ENCODE data around the gene MS4A15. TPM values are rescaled to one million over a fixed set of nuclear protein-coding genes. Genes with fewer than 3 reads are reported as not detected.
"Not testable (repeated sequence)": the region's sequence is repeated elsewhere in the genome, so short reads cannot be mapped to it uniquely, and the experiment has no call there.

MS4A15 gene
- polyA plus RNA-seq, 1 donor: not detected

DNA sequence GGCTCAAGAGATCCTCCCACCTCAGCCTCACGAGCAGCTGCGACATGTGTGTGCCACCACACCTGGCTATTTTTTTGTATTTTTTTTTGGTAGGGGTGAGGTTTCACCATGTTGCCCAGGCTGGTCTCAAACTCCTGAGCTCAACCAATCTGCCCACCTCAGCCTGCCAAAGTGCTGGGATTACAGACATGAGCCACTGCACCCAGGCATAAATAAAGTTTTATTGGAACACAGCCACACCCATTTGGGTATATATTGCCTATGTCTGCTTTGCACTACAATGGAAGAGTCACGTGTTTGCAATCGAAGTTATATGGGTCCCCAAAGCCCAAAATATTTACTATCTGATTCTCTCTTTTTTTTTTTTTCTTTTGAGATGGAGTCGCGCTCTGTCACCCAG lies 1.8 kb upstream of the MS4A15 start:
- no peak for DNase-seq (ENCODE audit: low read depth)

DNA sequence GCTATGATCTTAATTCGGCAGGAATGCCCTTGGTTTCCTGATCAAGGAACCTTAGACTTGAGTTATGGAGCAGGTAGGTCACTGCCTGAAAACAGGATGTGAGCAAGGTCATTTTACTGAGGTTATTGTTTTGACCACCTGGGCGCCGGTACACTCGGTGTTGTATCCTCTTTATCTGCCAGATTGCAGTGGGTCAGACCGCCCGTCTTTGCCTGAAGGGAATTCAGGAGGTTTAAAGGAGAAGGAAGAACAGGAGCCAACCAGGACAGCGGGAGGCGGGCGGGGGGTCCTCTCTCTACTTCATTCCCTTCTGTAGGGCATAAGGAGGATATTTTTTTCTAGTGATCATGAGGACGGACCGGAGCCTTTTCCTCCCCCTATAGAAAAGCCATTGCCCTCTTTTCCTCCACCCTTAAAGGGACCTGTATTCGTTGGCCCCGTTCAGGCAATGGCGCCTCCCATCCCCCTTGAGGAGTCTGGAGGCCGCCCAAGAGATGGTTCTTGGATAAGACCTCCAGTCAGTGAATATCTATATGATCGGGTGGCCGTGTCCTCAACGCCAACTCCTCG lies 649 bp downstream of the MS4A15 start:
- no peak for DNase-seq (ENCODE audit: low read depth)

DNA sequence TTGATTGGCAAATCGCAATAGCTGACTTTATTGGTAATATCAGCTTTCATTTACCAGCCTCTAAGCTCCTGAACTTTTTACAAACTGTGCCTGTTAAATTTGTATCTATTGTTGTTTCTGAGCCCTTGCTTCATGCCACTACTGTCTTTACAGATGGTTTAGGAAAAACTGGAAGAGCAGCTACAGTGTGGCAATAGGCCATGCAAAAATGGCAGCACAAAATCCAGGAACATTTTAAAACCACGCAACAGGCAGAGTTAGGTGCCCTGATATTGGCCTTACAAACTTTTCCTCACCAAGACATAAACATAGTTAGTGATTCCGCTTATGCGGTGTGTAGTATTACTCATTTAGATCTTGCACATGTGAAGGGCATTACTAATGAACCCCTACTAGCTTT lies 2.0 kb downstream of the MS4A15 start:
- not testable (repeated sequence) for DNase-seq (ENCODE audit: low read depth)

GRCh38 chr11:60759438-60760225 lies 3.0 kb downstream of the MS4A15 start:
- not testable (repeated sequence) for DNase-seq (ENCODE audit: low read depth)

DNA sequence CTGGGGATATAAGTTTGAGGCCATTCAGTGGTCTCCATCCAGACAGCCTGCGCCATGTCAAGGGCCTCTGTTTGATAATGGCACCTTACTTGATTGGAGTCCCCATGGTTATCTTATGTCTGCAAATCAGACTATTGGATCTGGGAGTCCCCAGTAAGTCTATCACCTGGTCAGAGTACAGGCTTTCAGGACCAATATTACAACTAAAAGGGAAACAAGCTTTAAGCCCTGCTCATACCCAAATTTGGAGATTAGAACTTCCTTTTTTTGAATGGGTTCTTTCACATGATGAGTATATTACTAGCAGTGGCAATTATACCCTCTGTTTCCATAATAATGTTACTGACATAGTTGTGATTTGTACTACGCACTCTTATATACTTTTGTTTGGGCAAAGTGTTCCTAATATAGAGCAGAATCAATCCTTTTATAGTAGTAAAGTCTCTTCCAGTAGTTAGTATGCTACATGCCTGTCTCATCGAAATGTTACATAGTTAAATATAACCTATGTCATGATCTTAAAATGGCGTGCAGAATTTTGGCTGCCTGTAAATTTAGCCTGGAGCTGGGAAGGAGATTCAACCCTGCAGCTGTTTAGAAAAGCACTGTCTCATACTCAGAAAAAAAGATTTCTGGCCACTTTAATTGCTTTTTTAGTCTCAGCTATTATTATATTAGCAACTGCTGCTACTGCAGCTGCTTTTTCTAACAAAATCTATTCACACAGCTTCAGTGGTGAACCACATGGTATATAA lies 4.9 kb downstream of the MS4A15 start:
- peak; percentile 38 for DNase-seq (ENCODE audit: low read depth)

DNA sequence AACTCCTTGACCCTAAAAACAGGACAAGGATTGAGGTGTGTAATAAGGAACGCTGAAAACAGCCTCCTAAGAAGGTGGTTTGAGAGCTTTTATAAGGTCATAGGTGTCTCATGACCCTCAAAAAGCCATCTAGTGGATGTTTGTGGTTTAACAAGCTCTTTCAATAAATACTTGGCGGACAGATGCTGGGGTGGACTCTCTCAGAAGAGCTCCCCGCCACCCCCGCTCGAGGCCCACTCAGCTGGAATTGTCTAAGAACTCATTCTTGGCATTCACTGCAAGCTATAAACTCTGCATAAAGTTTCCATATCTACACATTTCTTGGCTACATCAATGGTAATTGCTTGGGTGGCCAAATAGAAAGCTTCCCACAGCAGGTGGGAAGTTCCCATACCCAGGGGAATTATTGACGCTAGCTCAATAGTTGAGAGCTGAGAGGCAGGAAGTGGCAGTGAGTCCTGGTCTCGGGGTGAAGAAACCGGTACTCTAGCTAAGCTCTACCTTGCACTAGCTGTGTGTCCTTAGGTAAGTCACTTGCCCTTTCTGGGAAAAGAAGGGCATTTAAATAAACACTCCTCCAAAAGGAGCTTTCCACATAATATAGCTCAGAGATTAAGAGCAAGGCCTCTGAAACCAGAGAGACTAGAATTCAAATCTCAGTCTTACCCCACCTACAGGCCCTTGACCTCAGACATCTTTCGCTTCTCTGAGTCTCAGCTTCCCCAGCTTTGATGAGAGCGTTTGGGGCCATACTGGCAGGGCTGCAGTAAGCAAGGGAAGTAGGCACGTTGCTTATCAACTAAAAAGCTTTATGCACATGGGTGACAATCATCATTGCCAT lies 6.4 kb downstream of the MS4A15 start:
- peak; percentile 46 for DNase-seq (ENCODE audit: low read depth)

DNA sequence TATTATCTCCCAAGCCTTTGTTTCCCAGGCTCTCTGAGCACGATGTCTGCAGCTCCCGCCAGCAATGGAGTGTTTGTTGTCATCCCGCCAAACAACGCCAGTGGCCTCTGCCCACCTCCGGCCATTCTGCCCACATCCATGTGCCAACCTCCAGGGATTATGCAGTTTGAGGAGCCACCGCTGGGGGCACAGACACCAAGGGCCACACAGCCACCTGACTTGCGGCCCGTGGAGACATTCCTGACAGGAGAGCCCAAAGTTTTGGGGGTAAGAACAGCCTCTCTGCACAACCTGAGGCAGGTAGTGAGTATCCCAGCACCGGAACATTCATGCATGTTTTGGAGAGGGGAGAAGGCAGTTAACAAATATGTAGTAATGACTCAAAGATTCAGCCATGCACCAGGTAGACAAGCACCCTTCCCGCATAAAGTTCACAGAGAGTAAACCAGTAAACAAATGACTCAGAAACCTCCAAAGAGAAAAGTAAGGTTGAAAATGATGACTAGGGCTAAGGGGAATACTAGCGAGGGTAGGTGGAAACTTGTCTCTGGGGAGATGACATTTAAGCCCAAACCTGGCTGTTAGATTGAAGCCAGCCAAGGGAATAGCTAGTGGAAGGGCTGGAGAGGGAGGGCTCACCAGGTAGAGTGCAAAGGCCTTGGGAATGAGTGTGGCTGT lies 7.2 kb downstream of the MS4A15 start:
- no peak for DNase-seq (ENCODE audit: low read depth)

DNA sequence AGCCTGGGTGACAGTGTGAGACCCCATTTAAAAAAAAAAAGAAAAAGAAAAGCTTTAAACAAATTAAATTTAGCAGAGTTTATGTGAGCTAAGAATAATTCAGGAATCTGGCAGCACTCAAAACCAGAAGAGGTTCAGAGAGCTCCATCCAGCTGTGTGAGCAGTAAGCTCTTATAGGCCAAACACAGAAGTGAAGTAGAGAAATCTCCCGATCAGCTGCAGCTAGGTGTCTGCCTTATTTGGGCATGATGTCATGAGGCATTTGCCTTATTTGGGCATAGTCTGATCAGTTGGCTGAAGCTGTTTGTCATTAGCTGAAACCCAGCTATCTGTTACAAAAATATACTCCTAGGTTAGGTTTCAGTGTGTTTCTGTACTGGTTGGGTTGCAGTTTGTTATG lies 8.2 kb downstream of the MS4A15 start:
- DNase-seq (ENCODE audit: low read depth): no peak

GRCh38 chr11:60765355-60765754 lies 8.7 kb downstream of the MS4A15 start:
- DNase-seq (ENCODE audit: low read depth): no peak

DNA sequence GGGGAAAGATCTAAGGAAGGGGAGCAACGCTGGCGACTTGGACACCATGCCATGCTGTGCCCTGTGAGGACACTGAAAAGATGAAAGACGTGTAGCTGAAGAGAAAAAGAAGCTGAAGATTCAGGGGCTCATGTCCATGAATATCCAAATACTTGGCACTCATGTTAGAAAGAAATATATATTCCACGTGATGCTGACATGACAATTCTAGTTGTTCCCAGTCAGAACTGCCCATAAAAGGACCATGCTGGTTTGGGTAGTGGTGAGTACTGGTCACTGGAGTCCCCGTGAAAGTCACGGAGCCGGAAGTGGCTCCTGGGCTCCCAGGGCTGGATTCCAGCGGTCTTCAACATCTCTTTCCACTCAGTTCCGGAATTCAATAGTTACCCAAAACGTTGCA lies 9.9 kb downstream of the MS4A15 start:
- no peak for DNase-seq (ENCODE audit: low read depth)

GRCh38 chr11:60767388-60767811 lies 10.7 kb downstream of the MS4A15 start:
- no peak for DNase-seq (ENCODE audit: low read depth)

DNA sequence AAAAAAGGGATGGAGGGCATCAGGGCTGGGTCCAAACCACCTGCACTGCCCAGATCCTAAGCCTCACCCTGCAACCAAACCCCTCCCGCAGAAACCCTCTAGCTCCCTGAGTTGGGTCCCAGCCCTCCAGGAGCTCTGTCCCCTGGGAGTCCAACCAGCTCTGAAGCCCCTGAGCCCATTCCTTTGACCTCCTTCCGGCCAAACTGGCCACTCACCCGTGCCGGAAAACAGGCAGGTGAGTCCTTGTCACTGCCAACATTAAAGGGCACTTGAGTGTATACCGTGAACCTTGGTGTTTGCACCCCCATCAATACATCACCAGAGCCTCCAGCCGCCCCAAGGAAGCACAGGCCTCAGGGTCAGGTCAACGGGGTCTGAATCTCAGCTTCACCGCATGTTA lies 11.5 kb downstream of the MS4A15 start:
- no peak for DNase-seq (ENCODE audit: low read depth)

DNA sequence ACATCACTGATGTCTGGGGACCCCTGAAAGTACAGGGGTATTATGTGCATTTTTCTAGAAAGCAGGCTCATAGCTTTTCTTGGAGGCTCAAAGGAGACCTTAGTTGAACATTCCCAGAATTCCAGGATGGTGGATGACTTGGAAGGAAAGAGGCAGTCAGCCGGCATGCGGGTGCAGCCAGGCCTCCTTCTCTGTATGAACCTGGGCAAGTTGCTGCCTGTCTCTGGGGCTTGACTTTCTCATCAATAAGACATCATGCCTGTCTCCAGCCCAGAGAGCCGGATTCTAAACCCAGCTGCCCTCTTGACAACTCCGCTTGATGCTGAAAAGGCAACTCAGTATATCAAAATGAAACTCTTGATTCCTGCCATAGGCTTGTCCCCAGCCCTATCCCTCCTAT lies 12.6 kb downstream of the MS4A15 start:
- DNase-seq (ENCODE audit: low read depth): no peak

DNA sequence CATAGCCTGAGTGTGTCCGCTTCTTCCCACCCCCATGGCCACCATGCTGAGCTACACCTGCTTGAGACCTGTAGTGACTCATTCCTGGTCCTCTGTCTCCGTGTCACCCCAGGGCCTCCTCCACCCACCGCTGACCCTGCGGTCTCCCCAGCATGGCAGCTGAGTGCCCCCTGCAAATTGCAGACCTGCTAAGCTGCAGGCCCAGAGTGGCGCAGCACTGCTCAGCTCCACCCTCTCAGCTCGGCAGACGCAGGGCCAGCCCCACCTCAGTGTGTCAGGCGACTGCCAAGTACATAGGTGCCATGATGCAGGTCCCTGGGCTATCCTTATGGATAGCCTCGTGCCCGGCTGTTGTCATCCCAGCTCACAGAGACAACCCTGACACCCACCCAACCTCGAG lies 13.1 kb downstream of the MS4A15 start:
- DNase-seq (ENCODE audit: low read depth): no peak

DNA sequence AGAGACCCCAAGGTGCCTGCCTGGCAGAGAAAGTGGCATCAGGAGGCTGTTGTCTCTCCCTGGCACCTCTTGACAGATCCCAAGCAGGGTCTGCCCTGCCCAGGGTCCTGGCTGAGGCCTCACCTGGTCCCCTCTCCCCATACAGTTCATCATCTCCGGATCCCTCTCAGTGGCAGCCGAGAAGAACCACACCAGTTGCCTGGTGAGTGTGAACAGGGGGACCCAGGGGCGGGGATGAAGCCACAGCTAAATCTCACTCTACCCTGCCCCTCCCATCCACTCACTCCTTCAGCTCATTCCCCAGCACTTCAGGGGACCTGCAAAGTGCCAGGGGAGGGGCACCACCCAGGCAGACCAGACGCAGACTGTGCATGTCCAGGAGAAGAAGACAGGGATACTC lies 14.5 kb downstream of the MS4A15 start:
- no peak for DNase-seq (ENCODE audit: low read depth)

- no peak for DNase-seq (ENCODE audit: low read depth)
These were observed 15.3 kb downstream of the MS4A15 start for GRCh38 chr11:60771879-60772525.

- DNase-seq (ENCODE audit: low read depth): no peak
These were observed 16.0 kb downstream of the MS4A15 start for GRCh38 chr11:60772666-60773065.

DNA sequence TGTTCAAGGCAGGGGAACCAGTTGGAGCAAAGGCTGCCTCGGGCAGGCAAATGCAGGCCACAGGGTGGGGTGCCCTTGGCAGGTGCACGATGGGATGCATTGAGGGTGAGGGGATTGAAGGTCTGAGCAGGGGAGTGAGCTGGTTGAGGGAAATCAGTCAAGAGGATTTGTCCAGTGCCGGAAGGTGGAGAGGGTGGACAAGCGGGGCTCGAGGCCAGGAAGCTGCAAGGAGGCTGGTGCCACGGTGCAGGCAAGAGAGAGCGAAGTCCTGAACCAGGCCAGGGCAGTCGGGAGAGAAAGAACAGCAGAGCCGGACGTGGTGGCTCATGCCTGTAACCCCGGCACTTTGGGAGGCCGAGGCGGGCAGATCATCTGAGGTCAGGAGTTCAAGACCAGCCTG lies 18.1 kb downstream of the MS4A15 start:
- DNase-seq (ENCODE audit: low read depth): no peak

- peak; percentile 87 for DNase-seq (ENCODE audit: low read depth)
These were observed 18.8 kb downstream of the MS4A15 start for GRCh38 chr11:60775420-60775961.

GRCh38 chr11:60776167-60776566 lies 19.5 kb downstream of the MS4A15 start:
- DNase-seq (ENCODE audit: low read depth): no peak

GRCh38 chr11:60777106-60777505 lies 20.4 kb downstream of the MS4A15 start:
- DNase-seq (ENCODE audit: low read depth): no peak
